Effector memory CD4-positive, alpha-beta T cell (primary cell): ENCODE data around the gene MAP2K3.
"Not testable (repeated sequence)": the region's sequence is repeated elsewhere in the genome, so short reads cannot be mapped to it uniquely, and the experiment has no call there.

Experiments
- DNase-seq, 3 donors: peaks; one replicate each; pipeline ENCODE4 v3.0.0-alpha.2; 2020
- H3K27ac ChIP-seq: 2 replicates; pipeline ENCODE4 v1.7.0; 2013; ENCODE audit warnings: mild to moderate bottlenecking, low read length, moderate library complexity; ENCODE audit not compliant: insufficient read depth, poor library complexity, severe bottlenecking
- H3K27me3 ChIP-seq: replicated peaks from 2 replicates; pipeline ENCODE4 v1.7.0; 2013; ENCODE audit warnings: mild to moderate bottlenecking, low read length; ENCODE audit not compliant: insufficient read depth, control insufficient read depth, poor library complexity, severe bottlenecking
- H3K36me3 ChIP-seq: 2 replicates; pipeline ENCODE4 v1.7.0; 2013; ENCODE audit warnings: mild to moderate bottlenecking, low read length, moderate library complexity; ENCODE audit not compliant: control insufficient read depth, insufficient read depth
- H3K4me1 ChIP-seq: 2 replicates; pipeline ENCODE4 v1.7.0; 2013; ENCODE audit warnings: low read length, mild to moderate bottlenecking; ENCODE audit not compliant: control insufficient read depth, insufficient read depth, poor library complexity, severe bottlenecking
- H3K4me3 ChIP-seq: 2 replicates; pipeline ENCODE4 v1.7.0; 2013; ENCODE audit warnings: low read length, low read depth, mild to moderate bottlenecking; ENCODE audit not compliant: insufficient read depth, poor library complexity, severe bottlenecking
- H3K9me3 ChIP-seq: 2 replicates; pipeline ENCODE4 v1.7.0; 2013; ENCODE audit warnings: mild to moderate bottlenecking, low read length, moderate library complexity; ENCODE audit not compliant: control insufficient read depth

The MAP2K3 gene

GRCh38 chr17:21350495-21350894, 66.0 kb downstream of the MAP2K3 start:
- not testable (repeated sequence) for H3K36me3 ChIP-seq, H3K4me1 ChIP-seq, H3K27ac ChIP-seq, DNase-seq, H3K4me3 ChIP-seq, H3K27me3 ChIP-seq, H3K9me3 ChIP-seq

DNA sequence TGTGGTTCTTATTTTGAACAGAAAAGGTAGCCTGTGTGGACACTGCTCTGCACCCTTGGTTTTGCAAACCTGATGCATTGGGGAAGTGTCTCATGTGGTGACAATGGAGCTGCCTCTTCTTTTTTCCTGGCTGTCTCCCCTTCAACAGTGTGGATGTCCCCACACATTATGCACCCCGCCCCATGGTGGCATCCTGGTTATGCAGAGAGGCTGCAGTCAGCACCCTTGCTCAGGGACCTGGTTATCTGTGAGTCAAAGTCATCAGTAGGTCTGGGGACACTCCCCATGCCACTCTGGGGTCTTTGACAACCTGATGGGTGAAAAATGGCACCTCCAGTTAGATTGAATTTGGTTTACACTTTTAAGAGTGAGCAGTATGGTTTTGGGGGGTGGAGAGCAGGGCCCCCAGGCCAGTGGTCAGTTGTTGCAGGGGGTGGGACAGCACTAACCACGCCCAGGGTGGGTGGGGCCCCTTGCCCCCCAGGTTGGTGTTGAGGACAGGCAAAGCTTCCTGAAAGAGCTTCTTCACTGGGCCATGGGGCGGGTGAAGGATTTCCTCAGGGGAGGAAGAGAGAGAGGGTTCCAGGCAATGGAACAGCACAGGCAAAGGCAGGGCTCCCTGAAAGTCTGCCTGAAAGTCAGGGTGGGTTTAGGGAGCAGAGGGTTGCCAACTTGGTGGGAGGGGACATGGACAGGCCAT, 67.0 kb downstream of the MAP2K3 start:
- Histone ChIP-seq H3K4me3 (no peak overlapping the region), H3K4me1 (no peaks in the 10 kb centered on the region), H3K27me3 (no peaks in the 10 kb centered on the region), H3K36me3 (no peaks in the 10 kb centered on the region), H3K27ac (no peak overlapping the region), H3K9me3 (no peaks in the 10 kb centered on the region)
- DNase-seq, result no peak

DNA sequence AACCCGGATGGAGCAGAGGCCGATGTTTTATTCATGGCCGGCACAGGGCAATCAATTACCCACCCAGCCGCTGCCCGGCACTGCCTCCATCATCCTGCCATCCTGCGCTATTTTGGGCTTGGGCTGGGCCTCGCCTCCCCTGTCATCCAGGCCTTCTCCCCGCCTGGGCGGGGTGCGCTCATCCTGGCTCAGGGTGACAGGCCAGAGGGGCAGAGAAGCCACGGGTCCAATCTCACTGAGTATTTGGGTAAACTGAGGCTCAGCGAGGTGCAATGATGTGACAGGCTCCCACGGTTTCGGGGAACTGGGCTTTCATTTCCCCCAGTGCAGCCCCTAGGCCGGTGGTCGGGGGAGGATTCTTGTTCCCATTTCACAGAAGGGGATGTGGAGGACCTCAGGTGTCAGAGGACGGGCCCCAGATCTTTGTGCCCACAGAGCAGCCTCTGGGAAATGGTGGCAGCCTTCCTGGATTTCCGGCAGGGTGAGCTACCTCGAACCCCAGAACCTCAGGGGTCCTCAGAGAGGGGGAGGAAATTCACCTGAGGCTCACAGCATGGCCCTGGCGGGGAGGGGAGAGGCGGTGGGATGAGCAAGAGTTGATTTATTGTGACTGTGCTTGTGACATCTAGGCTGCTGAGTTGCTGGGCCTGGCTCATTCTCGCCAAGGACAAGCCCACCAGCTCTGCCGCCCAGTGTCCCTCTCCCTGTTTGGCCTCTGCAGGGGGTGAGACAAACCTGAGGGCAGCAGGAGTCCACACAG, 67.9 kb downstream of the MAP2K3 start:
- no peaks in the 10 kb centered on the region for H3K9me3 ChIP-seq
- no peak overlapping the region for H3K27ac ChIP-seq
- no peaks in the 10 kb centered on the region for H3K36me3 ChIP-seq
- no peak overlapping the region for H3K4me3 ChIP-seq
- no peak for DNase-seq
- no peaks in the 10 kb centered on the region for H3K4me1 ChIP-seq
- no peaks in the 10 kb centered on the region for H3K27me3 ChIP-seq

DNA sequence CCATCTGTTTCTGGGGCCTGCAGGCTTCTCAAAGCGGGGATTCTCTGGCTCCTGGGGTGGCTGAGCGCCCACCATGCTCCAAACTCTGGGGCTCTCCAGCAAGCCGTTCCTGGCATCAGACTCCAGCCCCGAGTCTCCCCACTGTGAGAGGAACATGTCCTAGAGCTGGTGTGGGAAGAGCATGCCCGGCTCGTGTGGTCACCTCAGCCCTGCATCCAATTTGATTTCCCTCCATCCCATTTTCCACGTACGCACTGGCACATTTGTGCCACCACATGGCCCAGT, 68.4 kb downstream of the MAP2K3 start:
- Histone ChIP-seq H3K4me3 (no peak overlapping the region), H3K4me1 (no peaks in the 10 kb centered on the region), H3K36me3 (no peaks in the 10 kb centered on the region), H3K27ac (no peak overlapping the region), H3K27me3 (no peaks in the 10 kb centered on the region), H3K9me3 (no peaks in the 10 kb centered on the region)
- DNase-seq, result no peak

- Histone ChIP-seq H3K27me3 (no peaks in the 10 kb centered on the region), H3K27ac (no peak overlapping the region), H3K9me3 (no peaks in the 10 kb centered on the region), H3K36me3 (no peaks in the 10 kb centered on the region), H3K4me3 (no peak overlapping the region), H3K4me1 (no peaks in the 10 kb centered on the region)
- DNase-seq, result no peak
These were observed 69.0 kb downstream of the MAP2K3 start for GRCh38 chr17:21353326-21354010.

- no peaks in the 10 kb centered on the region for H3K9me3 ChIP-seq
- H3K4me1 ChIP-seq, result no peaks in the 10 kb centered on the region
- no peak overlapping the region for H3K27ac ChIP-seq
- no peak overlapping the region for H3K4me3 ChIP-seq
- H3K27me3 ChIP-seq, result no peaks in the 10 kb centered on the region
- no peak for DNase-seq
- no peaks in the 10 kb centered on the region for H3K36me3 ChIP-seq
These were observed 70.4 kb downstream of the MAP2K3 start for GRCh38 chr17:21354796-21355385.

- Histone ChIP-seq H3K27ac (no peak overlapping the region), H3K4me1 (no peaks in the 10 kb centered on the region), H3K4me3 (no peak overlapping the region), H3K36me3 (no peaks in the 10 kb centered on the region), H3K9me3 (no peaks in the 10 kb centered on the region), H3K27me3 (no peaks in the 10 kb centered on the region)
- no peak for DNase-seq
These were observed 71.1 kb downstream of the MAP2K3 start for GRCh38 chr17:21355586-21355985.

DNA sequence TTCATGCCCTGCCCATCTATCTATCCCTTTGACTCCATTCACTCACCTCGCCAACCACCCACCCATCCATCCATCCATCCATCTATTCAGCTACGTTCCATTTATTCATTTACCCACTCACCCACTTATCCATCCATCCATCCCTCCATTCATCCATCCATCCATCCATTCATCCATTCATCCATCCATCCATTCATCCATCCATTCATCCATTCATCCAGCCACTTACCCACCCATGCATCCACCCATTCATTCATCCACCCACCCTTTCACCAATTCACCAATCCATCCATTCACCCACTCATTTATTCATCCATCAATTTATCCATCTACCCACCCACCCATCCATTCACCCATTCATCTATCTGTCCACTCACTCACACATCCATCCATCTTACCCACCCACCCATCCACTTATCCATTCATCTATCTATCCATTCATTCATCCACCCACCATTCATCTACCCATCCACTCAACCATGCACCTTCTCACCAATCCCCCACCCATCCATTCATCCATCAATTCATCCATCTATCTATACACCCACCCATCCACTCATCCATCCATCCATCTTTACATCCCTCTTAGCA, 72.1 kb downstream of the MAP2K3 start:
- H3K9me3 ChIP-seq, result no peaks in the 10 kb centered on the region
- H3K27ac ChIP-seq, result no peak overlapping the region
- no peaks in the 10 kb centered on the region for H3K36me3 ChIP-seq
- no peak for DNase-seq
- H3K4me3 ChIP-seq, result no peak overlapping the region
- no peaks in the 10 kb centered on the region for H3K27me3 ChIP-seq
- H3K4me1 ChIP-seq, result no peaks in the 10 kb centered on the region

- Histone ChIP-seq H3K9me3 (no peaks in the 10 kb centered on the region), H3K36me3 (no peaks in the 10 kb centered on the region), H3K4me3 (no peak overlapping the region), H3K4me1 (no peaks in the 10 kb centered on the region), H3K27ac (no peak overlapping the region), H3K27me3 (no peaks in the 10 kb centered on the region)
- DNase-seq, result no peak
These were observed 72.8 kb downstream of the MAP2K3 start for GRCh38 chr17:21357281-21357680.
